ENCODE data around the gene RIOK1. TPM values are rescaled to one million over a fixed set of nuclear protein-coding genes. Genes with fewer than 3 reads are reported as not detected.
"Not testable (repeated sequence)": the region's sequence is repeated elsewhere in the genome, so short reads cannot be mapped to it uniquely, and the experiment has no call there.

Gene RIOK1
- total RNA-seq, 1 experiment from 2014 or later = 39.9 TPM

- ChIA-PET CTCF (no interaction called here), POLR2A (ENCODE audit: unreplicated experiment) (no interaction called here)
- Histone ChIP-seq H3K27ac (ENCODE audit: low read length) (no peak overlapping the region), H3K4me2 (ENCODE audit: low read length) (no peak overlapping the region), H4K20me1 (ENCODE audit: low read length) (no peaks in the 10 kb centered on the region), H3K27me3 (ENCODE audit: low read length) (no peaks in the 10 kb centered on the region), H3K9me3 (ENCODE audit: low read length) (no peaks in the 10 kb centered on the region), H3F3A (ENCODE audit: low read length, unreplicated experiment) (no peaks in the 10 kb centered on the region), H3K4me1 (ENCODE audit: insufficient read depth, low read length) (no peaks in the 10 kb centered on the region), H3K79me2 (ENCODE audit: low read length) (no peaks in the 10 kb centered on the region), H3K9me2 (replicated peaks; ENCODE audit: low read length) (no peaks in the 10 kb centered on the region), H3K9ac (ENCODE audit: low read length) (no peak overlapping the region), H3K4me3 (ENCODE audit: low read length) (no peak overlapping the region), H2AFZ (ENCODE audit: low read length) (no peak overlapping the region), H3K36me3 (ENCODE audit: low read depth, low read length) (no peaks in the 10 kb centered on the region)
- TF ChIP-seq EZH2phosphoT487 (IDR thresholded peaks at IDR 0.05; ENCODE audit: borderline replicate concordance, low read length) (no peak), EZH2 (IDR thresholded peaks at IDR 0.05; ENCODE audit: low read length, unreplicated experiment) (no peak), CTCF (conservative IDR thresholded peaks at IDR 0.05; ENCODE audit: low read depth, low read length) (no peak)
- intact Hi-C loops (cut with micrococcal nuclease) = no loop called here
- no peak for ATAC-seq
- DNase-seq = no peak
- BruUV-seq (replicated peaks) = no TSS peak
Observed at GRCh38 chr6:7454696-7455358, 65.2 kb downstream of the RIOK1 start.

GRCh38 chr6:7456302-7456701, 66.7 kb downstream of the RIOK1 start:
- H3K9me2 ChIP-seq (replicated peaks; ENCODE audit: low read length); intact Hi-C loops (cut with micrococcal nuclease); H3K79me2 ChIP-seq (ENCODE audit: low read length); H3F3A ChIP-seq (ENCODE audit: low read length, unreplicated experiment); BruUV-seq (replicated peaks); H3K27me3 ChIP-seq (ENCODE audit: low read length); H3K4me1 ChIP-seq (ENCODE audit: insufficient read depth, low read length); CTCF ChIA-PET; DNase-seq; H3K36me3 ChIP-seq (ENCODE audit: low read depth, low read length); H3K4me2 ChIP-seq (ENCODE audit: low read length); H3K27ac ChIP-seq (ENCODE audit: low read length); POLR2A ChIA-PET (ENCODE audit: unreplicated experiment); H3K9ac ChIP-seq (ENCODE audit: low read length); ATAC-seq; H4K20me1 ChIP-seq (ENCODE audit: low read length); H3K4me3 ChIP-seq (ENCODE audit: low read length); H2AFZ ChIP-seq (ENCODE audit: low read length); H3K9me3 ChIP-seq (ENCODE audit: low read length): not testable (repeated sequence)

- intact Hi-C loops (cut with micrococcal nuclease) = no loop called here
- H3K79me2 ChIP-seq (ENCODE audit: low read length) = no peaks in the 10 kb centered on the region
- no peaks in the 10 kb centered on the region for H4K20me1 ChIP-seq (ENCODE audit: low read length)
- H3K4me1 ChIP-seq (ENCODE audit: insufficient read depth, low read length) = no peaks in the 10 kb centered on the region
- H3K36me3 ChIP-seq (ENCODE audit: low read depth, low read length) = no peaks in the 10 kb centered on the region
- no peaks in the 10 kb centered on the region for H3K9me3 ChIP-seq (ENCODE audit: low read length)
- POLR2A ChIA-PET (ENCODE audit: unreplicated experiment) = no interaction called here
- H3K4me3 ChIP-seq (ENCODE audit: low read length) = no peak overlapping the region
- DNase-seq (no peak), ATAC-seq (no peak)
- no peaks in the 10 kb centered on the region for H3K27me3 ChIP-seq (ENCODE audit: low read length)
- H3K9me2 ChIP-seq (replicated peaks; ENCODE audit: low read length) = no peaks in the 10 kb centered on the region
- TF ChIP-seq CTCF (conservative IDR thresholded peaks at IDR 0.05; ENCODE audit: low read depth, low read length) (no peak), EZH2phosphoT487 (IDR thresholded peaks at IDR 0.05; ENCODE audit: borderline replicate concordance, low read length) (no peak), EZH2 (IDR thresholded peaks at IDR 0.05; ENCODE audit: low read length, unreplicated experiment) (no peak)
- H3K9ac ChIP-seq (ENCODE audit: low read length) = no peak overlapping the region
- no TSS peak for BruUV-seq (replicated peaks)
- no peak overlapping the region for H3K27ac ChIP-seq (ENCODE audit: low read length)
- H3F3A ChIP-seq (ENCODE audit: low read length, unreplicated experiment) = no peaks in the 10 kb centered on the region
- CTCF ChIA-PET = no interaction called here
- H2AFZ ChIP-seq (ENCODE audit: low read length) = no peak overlapping the region
- no peak overlapping the region for H3K4me2 ChIP-seq (ENCODE audit: low read length)
Observed at GRCh38 chr6:7461416-7461815, 71.8 kb downstream of the RIOK1 start.
